SK-N-SH (cell line): Measurements from ENCODE around the gene PCDHB8. TPM values are rescaled to one million over a fixed set of nuclear protein-coding genes. Genes with fewer than 3 reads are reported as not detected.
"Not testable (repeated sequence)": the region's sequence is repeated elsewhere in the genome, so short reads cannot be mapped to it uniquely, and the experiment has no call there.

ENCODE experiments used
- CTCF ChIA-PET: fragments of 300-600, 350-600 bp; formaldehyde crosslinking; extraction: SDS; loops from one replicate; lab custom pipeline; 2021; lab: Yijun Ruan, JAX
- POLR2A ChIA-PET: fragments of 350-600 bp; sonication (Branson Sonifier 250); formaldehyde crosslinking; extraction: SDS; loops from one replicate; lab custom pipeline; 2020; ENCODE audit warnings: antibody characterized with exemption, inconsistent platforms; lab: Yijun Ruan, JAX
- DNase-seq: peaks from one replicate; pipeline ENCODE4 v3.0.0; 2012
- H2AFZ ChIP-seq: fragments of 200-600 bp; sonication (generic); 2 replicates; pipeline ENCODE4 v1.8.1; 2016; ENCODE audit warnings: antibody characterized with exemption, mild to moderate bottlenecking, low read depth
- H3F3A ChIP-seq: fragments of 200-600 bp; sonication (generic); replicated peaks from 2 replicates; pipeline ENCODE3; 2016; ENCODE audit warnings: antibody characterized with exemption, mild to moderate bottlenecking; ENCODE audit not compliant: insufficient read depth
- H3K27ac ChIP-seq, 2 experiments: fragments of 200-500 bp in 1 of 2; fragments of 200-600 bp in 1 of 2; sonication (Bioruptor generic) in 1 of 2; sonication (generic), shearing (Covaris generic) in 1 of 2; 2 replicates each; pipeline versions ENCODE4 v1.5.1 to v1.6.1; 2014 to 2016; ENCODE audit warnings: low read depth in 2 of 2, inconsistent platforms in 1 of 2, low read length in 1 of 2, mild to moderate bottlenecking in 1 of 2, mixed read lengths in 1 of 2
- H3K27me3 ChIP-seq: fragments of 200-600 bp; sonication (generic), shearing (Covaris generic); 2 replicates; pipeline ENCODE4 v1.6.1; 2016; ENCODE audit warnings: mixed run types; ENCODE audit not compliant: insufficient read depth
- H3K36me3 ChIP-seq, 2 experiments: fragments of 200-500 bp in 1 of 2; fragments of 200-600 bp in 1 of 2; sonication (Bioruptor generic) in 1 of 2; sonication (generic) in 1 of 2; replicated peaks in 1 of 2; 2 replicates each; pipeline versions ENCODE3 to v1.5.1; 2014 to 2016; ENCODE audit warnings: low read length in 1 of 2, mild to moderate bottlenecking in 1 of 2; ENCODE audit not compliant: insufficient read depth in 2 of 2, control insufficient read depth in 1 of 2
- H3K4me1 ChIP-seq, 2 experiments: fragments of 200-500 bp in 1 of 2; fragments of 200-600 bp in 1 of 2; sonication (Bioruptor generic) in 1 of 2; sonication (generic), shearing (Covaris generic) in 1 of 2; 2 replicates each; pipeline versions ENCODE4 v1.5.1 to v1.6.1; 2014 to 2016; ENCODE audit warnings: low read depth in 1 of 2, low read length in 1 of 2, mixed run types in 1 of 2; ENCODE audit not compliant: insufficient read depth in 2 of 2, control insufficient read depth in 1 of 2
- H3K4me2 ChIP-seq: fragments of 200-600 bp; sonication (generic), shearing (Covaris generic); 2 replicates; pipeline ENCODE4 v1.6.1; 2017; ENCODE audit warnings: mixed run types
- H3K4me3 ChIP-seq, 2 experiments: fragments of 200-500 bp in 1 of 2; fragments of 200-600 bp in 1 of 2; sonication (Bioruptor generic) in 1 of 2; sonication (generic), shearing (Covaris generic) in 1 of 2; 2 replicates each; pipeline versions ENCODE4 v1.5.1 to v1.8.1; 2014 to 2016; ENCODE audit warnings: low read depth in 2 of 2, inconsistent platforms in 1 of 2, low read length in 1 of 2, mild to moderate bottlenecking in 1 of 2, mixed read lengths in 1 of 2, moderate library complexity in 1 of 2
- H3K79me2 ChIP-seq: fragments of 200-600 bp; sonication (generic); 2 replicates; pipeline ENCODE4 v1.8.1; 2017; ENCODE audit warnings: mild to moderate bottlenecking; ENCODE audit not compliant: insufficient read depth
- H3K9ac ChIP-seq: fragments of 200-600 bp; sonication (generic); 2 replicates; pipeline ENCODE4 v1.6.1; 2017; ENCODE audit warnings: mixed run types
- H3K9me2 ChIP-seq: fragments of 200-600 bp; sonication (generic); 2 replicates; pipeline ENCODE4 v1.6.1; 2017; ENCODE audit warnings: mixed run types
- H3K9me3 ChIP-seq: fragments of 200-600 bp; sonication (generic); 2 replicates; pipeline ENCODE4 v1.6.1; 2017; ENCODE audit warnings: mixed run types, mild to moderate bottlenecking, moderate library complexity
- H4K20me1 ChIP-seq: fragments of 200-600 bp; sonication (generic); 2 replicates; pipeline ENCODE4 v1.6.1; 2017; ENCODE audit warnings: mild to moderate bottlenecking, mixed run types; ENCODE audit not compliant: insufficient read depth
- ELF1 ChIP-seq: IDR thresholded peaks from 2 replicates; pipeline ENCODE4 v1.4.0; 2012
- EP300 ChIP-seq, 2 experiments: IDR thresholded peaks; 2 replicates each; pipeline versions ENCODE4 v1.4.0 to v1.6.1; 2012; ENCODE audit warnings: borderline replicate concordance in 1 of 2, low read depth in 1 of 2, low read length in 1 of 2
- EZH2phosphoT487 ChIP-seq: fragments of 200-600 bp; sonication (generic); IDR thresholded peaks from 2 replicates; pipeline ENCODE4 v1.6.1; 2017; ENCODE audit warnings: low read depth, mixed run types, mild to moderate bottlenecking, antibody characterized with exemption, moderate library complexity, borderline replicate concordance
- FOSL2 ChIP-seq: IDR thresholded peaks from 2 replicates; pipeline ENCODE4 v1.4.0; 2012; ENCODE audit warnings: low read depth, mild to moderate bottlenecking, moderate library complexity, borderline replicate concordance
- FOXJ3 ChIP-seq: sonication (generic); formaldehyde crosslinking; IDR thresholded peaks from 2 replicates; pipeline ENCODE4 v1.5.1; 2020; ENCODE audit warnings: mild to moderate bottlenecking, missing genetic modification reagents
- GABPA ChIP-seq: IDR thresholded peaks from 2 replicates; pipeline ENCODE4 v1.4.0; 2012; ENCODE audit warnings: low read depth, mild to moderate bottlenecking
- MXI1 ChIP-seq: IDR thresholded peaks from 2 replicates; pipeline ENCODE4 v1.6.1; 2012; ENCODE audit warnings: mild to moderate bottlenecking, low read depth, low read length, improper control_type of control experiment
- NFIC ChIP-seq: IDR thresholded peaks from 2 replicates; pipeline ENCODE4 v1.4.0; 2012; ENCODE audit warnings: borderline replicate concordance
- NRF1 ChIP-seq: IDR thresholded peaks from 2 replicates; pipeline ENCODE4 v1.6.1; 2012; ENCODE audit warnings: low read depth, mild to moderate bottlenecking, low read length
- POLR2AphosphoS5 ChIP-seq: IDR thresholded peaks from 2 replicates; pipeline ENCODE4 v1.6.1; 2012; ENCODE audit warnings: low read depth, low read length
- RAD21 ChIP-seq: IDR thresholded peaks from 2 replicates; pipeline ENCODE4 v1.6.1; 2012; ENCODE audit warnings: mild to moderate bottlenecking, low read length
- SIN3A ChIP-seq: IDR thresholded peaks from 2 replicates; pipeline ENCODE4 v1.6.1; 2012; ENCODE audit warnings: low read depth, mild to moderate bottlenecking, low read length, moderate library complexity, borderline replicate concordance
- TAF1 ChIP-seq: IDR thresholded peaks from 2 replicates; pipeline ENCODE4 v1.6.1; 2012; ENCODE audit warnings: low read depth, mild to moderate bottlenecking, low read length, moderate library complexity, borderline replicate concordance
- YY1 ChIP-seq: IDR thresholded peaks from 2 replicates; pipeline ENCODE4 v1.4.0; 2012; ENCODE audit warnings: low read depth, mild to moderate bottlenecking
- WGBS: methylation state at CpG from one replicate; pipeline ENCODE4 v1.1.6; 2017; ENCODE audit warnings: low lambda C conversion rate; 5-methylcytosine and 5-hydroxymethylcytosine counted together
- polyA plus RNA-seq, 3 experiments: library from polyadenylated mRNA; depleted of rRNA; stranded (reverse); fragments of >200 nt; gene quantifications; 2 replicates each; pipeline ENCODE4 v1.2.3, GENCODE V29; 2012
- TF ChIP-seq, protein P1 (sequence below): fragments of 200-600 bp; sonication (generic); IDR thresholded peaks from 2 replicates; pipeline ENCODE4 v1.6.1; 2017; ENCODE audit warnings: antibody characterized with exemption, mild to moderate bottlenecking, moderate library complexity

PCDHB8 gene
- polyA plus RNA-seq, 1 of the 3 experiments (the other 2 are of a cell fraction), result 3.0 TPM

DNA sequence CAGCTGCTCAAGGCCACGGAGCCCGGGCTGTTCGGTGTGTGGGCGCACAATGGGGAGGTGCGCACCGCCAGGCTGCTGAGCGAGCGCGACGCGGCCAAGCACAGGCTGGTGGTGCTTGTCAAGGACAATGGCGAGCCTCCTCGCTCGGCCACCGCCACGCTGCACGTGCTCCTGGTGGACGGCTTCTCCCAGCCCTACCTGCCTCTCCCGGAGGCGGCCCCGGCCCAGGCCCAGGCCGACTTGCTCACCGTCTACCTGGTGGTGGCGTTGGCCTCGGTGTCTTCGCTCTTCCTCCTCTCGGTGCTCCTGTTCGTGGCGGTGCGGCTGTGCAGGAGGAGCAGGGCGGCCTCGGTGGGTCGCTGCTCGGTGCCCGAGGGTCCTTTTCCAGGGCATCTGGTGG, 11.5 kb downstream of the PCDHB8 start:
- CTCF ChIA-PET, H3K27me3 ChIP-seq, H3K9ac ChIP-seq, H3K4me2 ChIP-seq, H2AFZ ChIP-seq, H3K4me3 ChIP-seq, H3K9me2 ChIP-seq, H3K4me1 ChIP-seq, H3F3A ChIP-seq, H3K9me3 ChIP-seq, H3K36me3 ChIP-seq, H4K20me1 ChIP-seq, POLR2A ChIA-PET, H3K79me2 ChIP-seq, DNase-seq, H3K27ac ChIP-seq: not testable (repeated sequence)
- WGBS, result 77% methylated on average over 14 of the region's 35 CpGs

DNA sequence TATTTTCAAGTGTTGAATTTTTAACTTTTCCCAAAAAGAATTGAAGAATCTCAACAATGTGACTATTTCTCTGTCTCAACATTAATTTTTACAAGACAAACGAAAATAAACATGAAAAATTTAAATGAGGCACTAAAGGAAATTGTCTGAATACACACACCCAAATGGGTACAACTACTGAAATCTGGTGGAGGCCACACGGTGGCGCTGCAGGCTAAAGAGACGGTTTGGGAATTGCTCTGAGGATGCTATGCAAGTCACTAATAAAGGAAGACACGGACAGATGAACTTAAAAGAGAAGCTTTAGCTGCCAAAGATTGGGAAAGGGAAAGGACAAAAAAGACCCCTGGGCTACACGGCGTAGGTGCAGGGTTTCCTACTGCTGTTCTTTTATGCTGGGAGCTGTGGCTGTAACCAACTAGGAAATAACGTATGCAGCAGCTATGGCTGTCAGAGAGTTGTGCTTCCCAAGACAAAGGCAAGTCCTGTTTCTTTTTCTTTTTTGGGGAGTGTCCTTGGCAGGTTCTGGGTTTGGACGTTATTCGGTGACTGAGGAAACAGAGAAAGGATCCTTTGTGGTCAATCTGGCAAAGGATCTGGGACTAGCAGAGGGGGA, 14.6 kb downstream of the PCDHB8 start, which contains the start of gene PCDHB10:
PCDHB10 (plus strand) TSS at position 244 of the 616 bp plus-strand sequence; CDS start at position 444, 200 bp downstream.
- Histone ChIP-seq H3K4me3 (peak within 1 kb of the TSS in 1 of 2 experiments; percentile 14; a peak in 1 of 4 replicates), H3K4me2 (no peak within 1 kb of the TSS), H3K9ac (no peak within 1 kb of the TSS), H3K9me3 (peaks cover 9% of the 10 kb centered on the region), H3K79me2 (no peaks in the 10 kb centered on the region), H3K36me3 (peaks cover 0 to 4% of the 10 kb centered on the region in 2 experiments), H3K27me3 (no peaks in the 10 kb centered on the region), H3K27ac (no peak within 1 kb of the TSS), H3K4me1 (no peaks in the 10 kb centered on the region), H4K20me1 (no peaks in the 10 kb centered on the region), H3F3A (no peaks in the 10 kb centered on the region), H2AFZ (no peak within 1 kb of the TSS), H3K9me2 (no peaks in the 10 kb centered on the region)
- peak; percentile 53 for DNase-seq
- POLR2A ChIA-PET, result no interaction called here
- TF ChIP-seq POLR2AphosphoS5 (no peak), ELF1 (no peak), NFIC (no peak), FOXJ3 (no peak), RAD21 (peak; percentile 44), MXI1 (no peak), EZH2phosphoT487 (no peak), EP300 (IDR thresholded peaks at IDR 0.05; ENCODE audit: borderline replicate concordance in 1 of 2, low read depth in 1 of 2, low read length in 1 of 2) (no peak), YY1 (no peak), SIN3A (no peak), FOSL2 (no peak), NRF1 (no peak), GABPA (no peak), TAF1 (no peak)
- TF ChIP-seq, protein P1, sequence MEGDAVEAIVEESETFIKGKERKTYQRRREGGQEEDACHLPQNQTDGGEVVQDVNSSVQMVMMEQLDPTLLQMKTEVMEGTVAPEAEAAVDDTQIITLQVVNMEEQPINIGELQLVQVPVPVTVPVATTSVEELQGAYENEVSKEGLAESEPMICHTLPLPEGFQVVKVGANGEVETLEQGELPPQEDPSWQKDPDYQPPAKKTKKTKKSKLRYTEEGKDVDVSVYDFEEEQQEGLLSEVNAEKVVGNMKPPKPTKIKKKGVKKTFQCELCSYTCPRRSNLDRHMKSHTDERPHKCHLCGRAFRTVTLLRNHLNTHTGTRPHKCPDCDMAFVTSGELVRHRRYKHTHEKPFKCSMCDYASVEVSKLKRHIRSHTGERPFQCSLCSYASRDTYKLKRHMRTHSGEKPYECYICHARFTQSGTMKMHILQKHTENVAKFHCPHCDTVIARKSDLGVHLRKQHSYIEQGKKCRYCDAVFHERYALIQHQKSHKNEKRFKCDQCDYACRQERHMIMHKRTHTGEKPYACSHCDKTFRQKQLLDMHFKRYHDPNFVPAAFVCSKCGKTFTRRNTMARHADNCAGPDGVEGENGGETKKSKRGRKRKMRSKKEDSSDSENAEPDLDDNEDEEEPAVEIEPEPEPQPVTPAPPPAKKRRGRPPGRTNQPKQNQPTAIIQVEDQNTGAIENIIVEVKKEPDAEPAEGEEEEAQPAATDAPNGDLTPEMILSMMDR, result peak; percentile 57
- CTCF ChIA-PET, result interaction anchor here (0.7 to 2.2 kb wide), 7 partner anchors 10 to 375 kb away, joined by 3 to 9 read pairs (median 4); partner anchors contain the start of gene PCDHB16
- 24% methylated on average over 10 of the region's 10 CpGs for WGBS

DNA sequence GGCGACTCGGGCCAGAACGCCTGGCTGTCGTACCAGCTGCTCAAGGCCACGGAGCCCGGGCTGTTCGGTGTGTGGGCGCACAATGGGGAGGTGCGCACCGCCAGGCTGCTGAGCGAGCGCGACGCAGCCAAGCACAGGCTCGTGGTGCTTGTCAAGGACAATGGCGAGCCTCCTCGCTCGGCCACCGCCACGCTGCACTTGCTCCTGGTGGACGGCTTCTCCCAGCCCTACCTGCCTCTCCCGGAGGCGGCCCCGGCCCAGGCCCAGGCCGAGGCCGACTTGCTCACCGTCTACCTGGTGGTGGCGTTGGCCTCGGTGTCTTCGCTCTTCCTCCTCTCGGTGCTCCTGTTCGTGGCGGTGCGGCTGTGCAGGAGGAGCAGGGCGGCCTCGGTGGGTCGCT, 16.7 kb downstream of the PCDHB8 start:
- H3K27me3 ChIP-seq, DNase-seq, H3K4me3 ChIP-seq, H4K20me1 ChIP-seq, H3K9me2 ChIP-seq, H3K4me2 ChIP-seq, H3K27ac ChIP-seq, POLR2A ChIA-PET, H3K9me3 ChIP-seq, H3K4me1 ChIP-seq, H2AFZ ChIP-seq, H3F3A ChIP-seq, H3K36me3 ChIP-seq, H3K9ac ChIP-seq, H3K79me2 ChIP-seq: not testable (repeated sequence)
- WGBS, result no CpG with 5 or more reads among the region's 37 CpGs
- CTCF ChIA-PET, result interaction anchor here (3.9 kb wide), 1 partner anchor 370 kb away, joined by 15 read pairs; no protein-coding TSS in a partner anchor
